ENCODE results near the gene DDC.

DDC gene, protein sequence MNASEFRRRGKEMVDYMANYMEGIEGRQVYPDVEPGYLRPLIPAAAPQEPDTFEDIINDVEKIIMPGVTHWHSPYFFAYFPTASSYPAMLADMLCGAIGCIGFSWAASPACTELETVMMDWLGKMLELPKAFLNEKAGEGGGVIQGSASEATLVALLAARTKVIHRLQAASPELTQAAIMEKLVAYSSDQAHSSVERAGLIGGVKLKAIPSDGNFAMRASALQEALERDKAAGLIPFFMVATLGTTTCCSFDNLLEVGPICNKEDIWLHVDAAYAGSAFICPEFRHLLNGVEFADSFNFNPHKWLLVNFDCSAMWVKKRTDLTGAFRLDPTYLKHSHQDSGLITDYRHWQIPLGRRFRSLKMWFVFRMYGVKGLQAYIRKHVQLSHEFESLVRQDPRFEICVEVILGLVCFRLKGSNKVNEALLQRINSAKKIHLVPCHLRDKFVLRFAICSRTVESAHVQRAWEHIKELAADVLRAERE

DNA sequence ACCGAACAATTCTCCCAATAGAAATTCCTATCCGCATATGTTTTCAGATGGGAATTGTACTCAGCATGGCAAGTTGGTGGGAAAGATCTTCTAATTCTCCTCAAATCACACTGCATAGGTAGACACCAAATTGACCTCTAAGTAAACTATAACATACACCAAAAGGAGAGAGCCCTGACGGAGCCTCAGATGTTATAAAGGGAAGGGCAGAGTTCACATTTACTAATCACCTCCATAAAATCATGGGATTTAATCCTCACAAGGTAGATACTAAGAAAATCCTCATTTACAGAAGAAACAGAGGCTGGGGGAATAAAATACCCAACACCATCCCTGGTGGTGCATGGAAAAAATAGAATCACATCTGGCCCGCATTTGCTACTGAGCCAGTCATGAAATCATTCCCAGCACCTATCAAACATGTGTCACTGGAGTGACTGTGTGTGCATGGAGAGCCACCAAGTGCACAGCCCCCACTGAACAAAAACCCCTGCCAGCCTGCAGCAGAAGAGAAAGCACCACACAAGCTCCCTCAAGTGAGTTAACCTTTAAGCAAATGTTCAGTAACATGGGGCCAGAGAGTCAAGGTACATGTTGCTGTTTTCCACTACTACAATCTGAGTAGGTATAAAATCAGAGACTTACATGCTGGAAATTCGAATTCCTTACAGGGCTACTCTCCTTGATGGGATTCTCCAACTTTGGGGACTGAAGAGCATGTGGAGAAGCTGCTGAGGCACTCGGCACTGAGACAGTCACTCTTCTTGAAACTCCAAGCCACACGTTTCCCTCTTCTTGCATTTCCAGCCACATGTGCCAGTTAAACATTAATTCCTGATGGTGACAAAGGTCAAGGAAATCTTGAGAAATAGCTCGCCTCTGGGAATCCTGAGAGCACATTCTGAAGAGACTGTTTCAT is at the start of gene DDC:
Gene DDC (minus strand): TSS at position 766 of the 919 bp plus-strand sequence. CDS start 21,320 bp downstream, outside the sequence.
- H3K36me3 ChIP-seq (ENCODE audit: insufficient read depth, low read length) = no peaks in the 10 kb centered on the region
- no peak within 1 kb of the TSS for H2AFZ ChIP-seq (ENCODE audit: low read depth, low read length)
- H3K4me3 ChIP-seq (ENCODE audit: low read length) = no peak within 1 kb of the TSS
- H3K9me3 ChIP-seq (ENCODE audit: low read length) = no peaks in the 10 kb centered on the region
- H3K4me1 ChIP-seq (ENCODE audit: insufficient read depth, low read length) = peaks cover 11% of the 10 kb centered on the region
- H3K27me3 ChIP-seq (ENCODE audit: insufficient read depth, low read length) = peaks cover 2% of the 10 kb centered on the region

DNA sequence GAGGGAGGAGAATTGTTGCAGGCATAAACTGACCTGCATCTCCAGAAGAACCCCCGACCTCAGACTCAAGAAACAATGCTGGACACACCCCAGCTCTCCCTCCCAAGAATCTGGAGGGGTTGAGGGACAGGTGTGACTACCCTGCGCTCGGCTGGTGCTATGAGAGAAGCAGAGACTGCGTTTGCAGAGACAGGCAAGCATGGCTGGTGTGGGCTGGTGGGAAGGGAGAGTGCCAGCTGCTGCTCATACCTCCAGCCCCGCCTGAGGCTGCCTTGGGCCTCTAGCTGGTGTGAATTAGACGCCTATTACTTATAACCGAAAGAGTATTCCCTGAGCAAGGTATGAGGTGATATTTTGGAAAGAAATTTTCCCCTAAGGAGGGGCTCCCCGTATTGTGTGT is 48.3 kb upstream of the DDC start:
- Histone ChIP-seq H2AFZ (ENCODE audit: low read depth, low read length) (no peak overlapping the region), H3K4me1 (ENCODE audit: insufficient read depth, low read length) (no peaks in the 10 kb centered on the region), H3K4me3 (ENCODE audit: low read length) (no peak overlapping the region), H3K36me3 (ENCODE audit: insufficient read depth, low read length) (peaks cover 75% of the 10 kb centered on the region), H3K27me3 (ENCODE audit: insufficient read depth, low read length) (no peaks in the 10 kb centered on the region), H3K9me3 (ENCODE audit: low read length) (no peaks in the 10 kb centered on the region)

DNA sequence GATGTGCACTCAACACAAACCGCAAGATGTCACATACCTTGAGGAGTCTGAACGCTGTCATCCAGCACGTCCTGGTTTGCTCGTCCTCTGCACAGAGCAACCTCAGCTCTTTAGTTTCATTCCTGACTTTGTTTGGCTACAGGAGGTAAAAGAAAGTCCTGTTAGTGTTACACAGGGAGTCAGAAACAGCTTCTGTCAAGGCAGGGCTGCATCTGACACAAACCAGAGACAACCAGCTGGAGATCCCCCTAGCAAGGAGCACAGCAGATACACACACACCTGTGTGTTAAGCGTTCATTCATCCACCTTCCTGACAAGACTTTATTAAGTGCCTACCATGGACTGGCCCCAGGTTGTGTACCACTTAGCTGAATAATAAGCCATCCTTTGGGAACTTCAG is 47.5 kb upstream of the DDC start:
- Histone ChIP-seq H3K9me3 (ENCODE audit: low read length) (no peaks in the 10 kb centered on the region), H3K4me3 (ENCODE audit: low read length) (no peak overlapping the region), H2AFZ (ENCODE audit: low read depth, low read length) (no peak overlapping the region), H3K36me3 (ENCODE audit: insufficient read depth, low read length) (peaks cover 75% of the 10 kb centered on the region), H3K27me3 (ENCODE audit: insufficient read depth, low read length) (no peaks in the 10 kb centered on the region), H3K4me1 (ENCODE audit: insufficient read depth, low read length) (no peaks in the 10 kb centered on the region)

DNA sequence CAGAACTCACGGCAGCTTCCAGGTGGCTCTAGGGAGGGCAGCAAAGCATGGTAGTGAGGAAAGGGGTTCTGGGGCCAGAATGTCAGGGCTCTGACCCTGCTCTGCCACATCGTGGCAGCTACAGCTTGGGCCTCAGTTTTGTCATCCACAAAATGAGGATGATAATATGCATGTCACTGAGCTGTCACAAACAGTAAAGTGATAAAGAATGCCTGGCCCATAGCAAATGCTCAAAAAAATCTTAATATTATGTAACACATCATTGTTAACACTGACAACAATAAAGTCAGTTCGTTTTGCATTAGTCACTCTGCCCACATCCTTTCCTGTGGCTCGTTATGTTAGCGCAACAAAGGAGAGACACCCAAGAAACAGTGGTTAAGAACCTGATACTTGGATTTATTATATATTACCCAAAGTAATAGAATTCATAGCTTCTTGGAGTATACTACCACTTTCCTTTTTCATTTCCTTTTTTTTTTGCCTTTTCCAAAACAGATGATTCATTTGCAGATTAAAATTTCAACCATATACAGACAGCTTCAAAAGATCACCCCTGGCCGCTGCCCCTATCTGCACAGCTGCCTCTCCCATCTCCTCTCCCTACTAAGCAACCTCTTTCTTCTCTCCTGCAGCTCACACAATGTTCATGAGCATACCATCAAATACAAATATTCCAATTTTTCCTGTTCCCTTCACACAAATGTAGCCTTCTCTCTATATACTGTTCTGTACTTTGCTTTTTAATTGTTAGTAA is 45.5 kb upstream of the DDC start:
- no peak overlapping the region for H3K4me3 ChIP-seq (ENCODE audit: low read length)
- peaks cover 77% of the 10 kb centered on the region for H3K36me3 ChIP-seq (ENCODE audit: insufficient read depth, low read length)
- no peaks in the 10 kb centered on the region for H3K27me3 ChIP-seq (ENCODE audit: insufficient read depth, low read length)
- no peaks in the 10 kb centered on the region for H3K4me1 ChIP-seq (ENCODE audit: insufficient read depth, low read length)
- no peaks in the 10 kb centered on the region for H3K9me3 ChIP-seq (ENCODE audit: low read length)
- H2AFZ ChIP-seq (ENCODE audit: low read depth, low read length) = no peak overlapping the region

DNA sequence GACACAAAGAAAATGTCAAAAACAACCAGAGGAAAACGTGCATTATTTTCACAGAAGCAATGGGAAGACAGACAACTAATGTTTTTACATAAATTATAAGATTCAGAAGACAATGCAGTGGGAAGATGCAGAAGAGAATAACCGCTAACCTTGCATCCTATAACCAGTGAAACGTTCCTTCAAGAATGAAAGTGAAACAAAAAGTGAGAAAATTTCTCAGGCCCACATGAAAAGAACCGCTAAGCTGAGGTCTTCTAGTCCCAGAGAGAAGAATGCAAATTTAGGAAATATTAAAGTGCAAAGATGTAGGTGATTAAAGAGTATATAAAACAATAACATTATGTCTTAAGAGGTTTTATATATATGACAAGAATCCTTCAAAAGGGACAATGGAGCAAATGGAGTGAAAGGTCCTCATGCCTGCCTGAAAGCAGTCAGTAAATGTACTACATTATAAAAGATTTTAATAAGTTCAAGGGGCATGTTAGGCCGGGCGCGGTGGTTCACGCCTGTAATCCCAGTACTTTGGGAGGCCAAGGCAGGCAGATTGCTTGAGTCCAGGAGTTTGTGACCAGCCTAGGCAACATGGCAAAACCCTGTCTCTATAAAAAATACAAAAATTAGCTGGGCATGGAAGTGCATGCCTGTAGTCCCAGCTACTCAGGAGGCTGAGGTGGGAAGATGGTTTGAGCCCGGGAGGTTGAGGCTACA is 43.1 kb upstream of the DDC start:
- no peaks in the 10 kb centered on the region for H3K9me3 ChIP-seq (ENCODE audit: low read length)
- no peak overlapping the region for H3K4me3 ChIP-seq (ENCODE audit: low read length)
- peaks cover 80% of the 10 kb centered on the region for H3K36me3 ChIP-seq (ENCODE audit: insufficient read depth, low read length)
- H3K27me3 ChIP-seq (ENCODE audit: insufficient read depth, low read length) = no peaks in the 10 kb centered on the region
- no peak overlapping the region for H2AFZ ChIP-seq (ENCODE audit: low read depth, low read length)
- no peaks in the 10 kb centered on the region for H3K4me1 ChIP-seq (ENCODE audit: insufficient read depth, low read length)

DNA sequence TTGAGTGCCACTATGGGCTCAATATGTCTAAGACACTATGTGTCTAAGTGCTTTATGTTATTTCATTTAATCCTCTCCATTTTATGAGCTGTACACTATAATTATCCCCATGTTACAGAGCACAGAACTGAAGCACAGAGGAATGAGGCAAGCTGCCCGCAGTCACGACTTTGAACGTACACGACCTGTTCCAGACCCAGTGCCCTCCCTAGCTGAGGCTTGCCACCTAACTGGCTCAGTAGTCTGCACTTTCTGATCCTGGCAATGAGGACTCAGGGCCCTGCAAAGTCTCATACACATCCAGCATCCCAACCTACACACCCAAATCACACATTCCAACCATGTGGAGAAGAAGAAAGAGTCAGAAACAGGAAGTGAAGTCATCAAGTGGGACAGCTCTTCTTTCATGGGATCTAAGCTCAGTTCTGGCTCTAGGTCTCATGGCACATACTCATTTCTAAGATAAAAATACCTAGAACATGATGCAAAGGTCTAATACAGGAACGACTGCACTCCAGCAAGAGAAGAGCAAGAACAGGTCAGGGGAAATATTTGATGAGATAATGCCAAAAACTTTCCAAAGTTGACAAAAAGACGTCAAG is 42.4 kb upstream of the DDC start:
- no peak overlapping the region for H3K4me3 ChIP-seq (ENCODE audit: low read length)
- no peaks in the 10 kb centered on the region for H3K9me3 ChIP-seq (ENCODE audit: low read length)
- no peak overlapping the region for H2AFZ ChIP-seq (ENCODE audit: low read depth, low read length)
- no peaks in the 10 kb centered on the region for H3K4me1 ChIP-seq (ENCODE audit: insufficient read depth, low read length)
- H3K36me3 ChIP-seq (ENCODE audit: insufficient read depth, low read length) = peaks cover 79% of the 10 kb centered on the region
- H3K27me3 ChIP-seq (ENCODE audit: insufficient read depth, low read length) = no peaks in the 10 kb centered on the region

DNA sequence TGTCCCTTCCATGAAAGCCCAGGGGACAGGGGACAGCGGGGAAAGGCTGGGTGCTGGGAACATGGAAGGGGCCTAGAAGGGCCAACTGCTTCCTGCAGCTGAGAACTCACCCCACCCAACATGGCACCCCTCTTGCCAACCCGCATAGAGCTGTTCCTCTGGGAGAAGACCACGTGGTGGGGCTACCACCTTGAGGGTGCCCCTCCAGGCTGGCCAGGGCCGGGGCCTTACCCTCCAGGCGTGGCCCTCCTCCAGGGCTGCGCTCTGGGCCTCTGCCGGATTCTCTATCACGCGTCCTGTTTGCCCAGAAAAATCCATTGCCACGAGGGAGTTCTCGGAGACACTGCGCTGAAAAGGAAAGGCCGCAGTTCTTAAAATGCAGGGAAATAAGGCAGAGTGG is 39.9 kb upstream of the DDC start:
- Histone ChIP-seq H3K36me3 (ENCODE audit: insufficient read depth, low read length) (peaks cover 75% of the 10 kb centered on the region), H3K27me3 (ENCODE audit: insufficient read depth, low read length) (no peaks in the 10 kb centered on the region), H2AFZ (ENCODE audit: low read depth, low read length) (no peak overlapping the region), H3K4me1 (ENCODE audit: insufficient read depth, low read length) (no peaks in the 10 kb centered on the region), H3K4me3 (ENCODE audit: low read length) (no peak overlapping the region), H3K9me3 (ENCODE audit: low read length) (no peaks in the 10 kb centered on the region)

DNA sequence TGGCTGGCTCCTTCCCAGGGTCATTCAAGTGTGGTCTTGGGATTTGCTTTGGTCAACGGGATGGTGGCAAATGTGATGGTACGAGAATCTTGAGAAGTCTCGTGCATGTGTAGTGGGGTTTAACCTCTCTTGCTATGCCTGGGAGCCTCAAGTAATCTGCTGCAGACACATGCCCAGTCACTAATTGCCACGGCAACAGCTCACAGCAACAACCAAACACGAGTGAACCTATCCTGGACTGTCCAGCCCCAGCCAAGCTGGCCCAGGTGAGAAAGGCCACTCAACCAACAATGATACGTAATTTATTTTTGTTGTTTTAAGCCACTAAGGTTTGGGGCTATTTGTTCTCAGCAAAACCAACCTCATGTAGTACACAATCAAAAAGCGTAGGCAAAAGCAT is 38.1 kb upstream of the DDC start:
- no peaks in the 10 kb centered on the region for H3K27me3 ChIP-seq (ENCODE audit: insufficient read depth, low read length)
- H3K9me3 ChIP-seq (ENCODE audit: low read length) = no peaks in the 10 kb centered on the region
- H3K4me1 ChIP-seq (ENCODE audit: insufficient read depth, low read length) = no peaks in the 10 kb centered on the region
- H3K4me3 ChIP-seq (ENCODE audit: low read length) = no peak overlapping the region
- peaks cover 73% of the 10 kb centered on the region for H3K36me3 ChIP-seq (ENCODE audit: insufficient read depth, low read length)
- H2AFZ ChIP-seq (ENCODE audit: low read depth, low read length) = no peak overlapping the region

DNA sequence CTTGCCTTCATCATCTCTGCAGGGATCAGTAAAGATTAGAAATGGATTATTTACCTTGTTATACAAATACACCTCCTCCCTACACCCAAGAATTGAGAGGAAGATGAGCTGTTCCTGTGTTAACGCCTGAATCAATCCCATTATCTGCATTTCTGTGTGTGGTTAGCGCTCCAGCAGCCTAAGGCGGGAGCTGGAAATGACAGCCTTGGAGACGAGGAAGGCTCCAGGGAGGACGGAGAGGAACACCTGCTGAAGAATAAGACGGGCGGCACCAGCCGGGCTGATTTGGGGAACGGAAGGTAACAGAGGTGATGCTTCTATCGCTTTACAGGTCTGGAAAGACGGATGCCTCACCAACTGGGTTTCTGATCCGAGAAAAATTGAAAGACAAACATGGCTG is 34.2 kb upstream of the DDC start:
- Histone ChIP-seq H3K36me3 (ENCODE audit: insufficient read depth, low read length) (peaks cover 63% of the 10 kb centered on the region), H3K9me3 (ENCODE audit: low read length) (no peaks in the 10 kb centered on the region)

DNA sequence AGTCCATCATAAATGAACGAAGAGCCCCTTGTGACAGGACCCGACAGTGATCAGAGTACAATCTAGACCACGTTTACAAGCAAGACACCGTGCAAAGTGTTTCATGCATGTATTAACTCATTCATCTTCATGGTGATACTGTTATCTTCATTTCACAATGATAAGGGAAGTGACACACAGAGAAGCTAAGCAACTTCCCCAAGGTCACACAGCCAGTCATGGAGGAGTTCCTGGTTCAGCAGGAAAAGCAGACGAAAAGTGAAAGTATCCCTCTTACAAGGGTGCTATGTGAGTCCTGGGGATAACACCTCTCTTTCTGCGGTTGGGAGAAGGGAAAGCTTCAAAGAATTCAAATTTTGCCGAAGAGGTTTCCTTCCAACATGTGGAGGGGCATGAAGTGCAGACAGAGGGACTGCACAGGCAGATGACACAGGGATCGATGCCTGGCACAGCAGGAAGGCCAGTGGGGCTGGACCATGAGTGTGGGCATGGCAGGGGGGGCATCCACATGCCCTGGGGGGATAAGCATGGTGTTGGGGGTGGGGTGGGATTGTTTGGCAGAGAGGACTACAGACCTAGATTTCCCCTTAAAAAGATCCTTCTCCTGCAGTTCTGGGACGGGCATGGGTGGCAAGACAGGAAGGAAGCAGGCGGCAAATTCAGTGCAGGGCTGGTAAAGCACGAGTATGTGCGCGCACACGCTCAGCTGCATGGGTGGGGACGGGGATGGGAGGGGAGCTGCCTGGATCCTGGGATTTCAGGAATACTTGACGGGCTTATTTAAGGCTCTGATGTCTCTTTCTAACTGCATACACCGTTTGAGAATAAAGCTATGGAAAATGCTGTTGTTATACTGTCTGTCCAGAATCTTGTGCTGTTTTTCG is 33.5 kb upstream of the DDC start:
- no peaks in the 10 kb centered on the region for H3K9me3 ChIP-seq (ENCODE audit: low read length)
- no peaks in the 10 kb centered on the region for H3K27me3 ChIP-seq (ENCODE audit: insufficient read depth, low read length)
- H2AFZ ChIP-seq (ENCODE audit: low read depth, low read length) = no peak overlapping the region
- H3K36me3 ChIP-seq (ENCODE audit: insufficient read depth, low read length) = peaks cover 56% of the 10 kb centered on the region
- no peaks in the 10 kb centered on the region for H3K4me1 ChIP-seq (ENCODE audit: insufficient read depth, low read length)
- no peak overlapping the region for H3K4me3 ChIP-seq (ENCODE audit: low read length)

More for the DNA sequence above, 34.2 kb upstream of the DDC start:
- Histone ChIP-seq H3K4me1 (ENCODE audit: insufficient read depth, low read length) (no peaks in the 10 kb centered on the region), H3K4me3 (ENCODE audit: low read length) (no peak overlapping the region), H3K27me3 (ENCODE audit: insufficient read depth, low read length) (no peaks in the 10 kb centered on the region), H2AFZ (ENCODE audit: low read depth, low read length) (no peak overlapping the region)

DNA sequence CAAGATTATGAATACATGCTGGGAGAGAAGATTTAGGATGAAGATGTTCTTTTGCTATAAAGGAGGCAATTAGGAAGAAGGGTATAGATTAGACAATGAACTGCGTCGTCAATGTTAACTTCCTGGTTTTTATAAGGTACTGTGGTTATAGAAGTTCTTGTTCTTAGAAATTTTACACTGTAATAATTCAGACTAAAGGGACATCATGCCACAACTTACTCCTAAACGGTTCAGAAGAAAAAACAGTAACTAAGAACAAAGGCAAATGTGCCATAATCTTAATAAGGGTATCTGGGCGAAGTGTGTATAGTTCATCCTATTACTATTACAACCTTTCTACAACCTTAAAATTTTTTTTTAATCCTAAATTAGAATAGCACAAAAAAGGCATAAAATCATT is 31.3 kb upstream of the DDC start:
- no peak overlapping the region for H3K4me3 ChIP-seq (ENCODE audit: low read length)
- peaks cover 56% of the 10 kb centered on the region for H3K36me3 ChIP-seq (ENCODE audit: insufficient read depth, low read length)

More for the DNA sequence above, 31.3 kb upstream of the DDC start:
- H2AFZ ChIP-seq (ENCODE audit: low read depth, low read length) = no peak overlapping the region
- peaks cover 3% of the 10 kb centered on the region for H3K9me3 ChIP-seq (ENCODE audit: low read length)
- no peaks in the 10 kb centered on the region for H3K27me3 ChIP-seq (ENCODE audit: insufficient read depth, low read length)
- no peaks in the 10 kb centered on the region for H3K4me1 ChIP-seq (ENCODE audit: insufficient read depth, low read length)

Measured in neuron (in vitro differentiated cells).